Measurements from ENCODE around the gene PLPPR1.

DNA sequence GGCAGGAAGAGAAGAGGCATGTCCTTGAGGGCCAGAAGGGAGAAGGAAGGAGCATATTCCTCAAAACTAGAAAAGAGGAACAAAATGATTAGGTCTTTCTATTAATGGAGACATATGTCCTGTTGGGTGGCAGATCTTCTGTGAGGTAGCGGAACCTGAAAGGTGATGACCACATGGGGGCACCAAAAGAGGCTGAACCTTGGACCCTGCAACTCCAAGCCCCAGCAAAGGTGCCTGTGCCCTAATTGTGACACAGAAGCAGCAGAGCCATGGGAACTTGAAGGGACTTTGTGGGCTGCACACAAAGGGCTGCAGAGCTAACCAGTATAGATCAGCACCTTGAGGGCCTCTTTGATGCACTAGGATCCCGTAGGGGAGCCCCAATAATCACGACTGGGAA, 198.3 kb downstream of the PLPPR1 start:
- TF ChIP-seq, protein P1, sequence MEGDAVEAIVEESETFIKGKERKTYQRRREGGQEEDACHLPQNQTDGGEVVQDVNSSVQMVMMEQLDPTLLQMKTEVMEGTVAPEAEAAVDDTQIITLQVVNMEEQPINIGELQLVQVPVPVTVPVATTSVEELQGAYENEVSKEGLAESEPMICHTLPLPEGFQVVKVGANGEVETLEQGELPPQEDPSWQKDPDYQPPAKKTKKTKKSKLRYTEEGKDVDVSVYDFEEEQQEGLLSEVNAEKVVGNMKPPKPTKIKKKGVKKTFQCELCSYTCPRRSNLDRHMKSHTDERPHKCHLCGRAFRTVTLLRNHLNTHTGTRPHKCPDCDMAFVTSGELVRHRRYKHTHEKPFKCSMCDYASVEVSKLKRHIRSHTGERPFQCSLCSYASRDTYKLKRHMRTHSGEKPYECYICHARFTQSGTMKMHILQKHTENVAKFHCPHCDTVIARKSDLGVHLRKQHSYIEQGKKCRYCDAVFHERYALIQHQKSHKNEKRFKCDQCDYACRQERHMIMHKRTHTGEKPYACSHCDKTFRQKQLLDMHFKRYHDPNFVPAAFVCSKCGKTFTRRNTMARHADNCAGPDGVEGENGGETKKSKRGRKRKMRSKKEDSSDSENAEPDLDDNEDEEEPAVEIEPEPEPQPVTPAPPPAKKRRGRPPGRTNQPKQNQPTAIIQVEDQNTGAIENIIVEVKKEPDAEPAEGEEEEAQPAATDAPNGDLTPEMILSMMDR (IDR thresholded peaks at IDR 0.05 in 8 of 11, conservative IDR thresholded peaks at IDR 0.05 in 3 of 11) = no peak
- TF ChIP-seq POLR2AphosphoS5 (IDR thresholded peaks at IDR 0.05) = no peak
- no peak for TF ChIP-seq POLR2A (IDR thresholded peaks at IDR 0.05)
